ENCODE data around the gene TRPV6.

- TF ChIP-seq CTCF (IDR thresholded peaks at IDR 0.05; ENCODE audit: poor library complexity) = peak; percentile 61
- no peak for TF ChIP-seq EZH2phosphoT487 (IDR thresholded peaks at IDR 0.05; ENCODE audit: low read depth, severe bottlenecking, unreplicated experiment)
- TF ChIP-seq EZH2 (IDR thresholded peaks at IDR 0.05; ENCODE audit: borderline replicate concordance) = no peak
These were observed 4.6 kb downstream of the TRPV6 start for GRCh38 chr7:142880876-142881505.
